ENCODE results near the gene PABPC3. TPM values are rescaled to one million over a fixed set of nuclear protein-coding genes. Genes with fewer than 3 reads are reported as not detected.

The PABPC3 gene
- total and polyA plus RNA-seq, 2 of the 8 experiments (the other 6 are each of a cell fraction or from before 2014, with no cell fraction given): 0.18 to 0.48 TPM

- H2AK5ac ChIP-seq (ENCODE audit: low read depth, low read length): no peak overlapping the region
- H3K9me3 ChIP-seq (ENCODE audit: insufficient read depth in 2 of 2, low read depth in 1 of 2, low read length in 1 of 2): peaks cover 7% of the 10 kb centered on the region in 2 experiments; a peak in 3 of 4 replicates
- H3K27ac ChIP-seq (ENCODE audit: low read depth, low read length): no peak overlapping the region
- H3K27me3 ChIP-seq (replicated peaks in 1 of 4; ENCODE audit: control insufficient read depth in 3 of 4, extremely low read depth in 1 of 4, insufficient read depth in 3 of 4, low read length in 3 of 4): no peaks in the 10 kb centered on the region
- FAIRE-seq: no peak
- H4K20me1 ChIP-seq (replicated peaks in 1 of 2; ENCODE audit: control insufficient read depth in 1 of 2, insufficient read depth in 2 of 2, low read length in 2 of 2): no peaks in the 10 kb centered on the region
- no peak overlapping the region for H3K56ac ChIP-seq (replicated peaks; ENCODE audit: insufficient read length, low read depth, low read length)
- H3K4me3 ChIP-seq (ENCODE audit: extremely low read depth in 1 of 4, insufficient read depth in 2 of 4, low read depth in 3 of 4, low read length in 4 of 4): no peak overlapping the region; a peak in 1 of 8 replicates
- no peak overlapping the region for H3K23ac ChIP-seq (ENCODE audit: insufficient read length)
- H3K18ac ChIP-seq (ENCODE audit: extremely low read depth, low read length): no peak overlapping the region; the same call in 1 of the 2 replicates
- H2BK15ac ChIP-seq (ENCODE audit: low read length): no peak overlapping the region
- no peaks in the 10 kb centered on the region for H3K79me2 ChIP-seq (ENCODE audit: control insufficient read depth in 1 of 2, insufficient read depth in 2 of 2, low read length in 2 of 2)
- no peak for TF ChIP-seq KDM5A (IDR thresholded peaks at IDR 0.05; ENCODE audit: low read length)
- TF ChIP-seq NRF1 (IDR thresholded peaks at IDR 0.05; ENCODE audit: low read depth, low read length): no peak
- TF ChIP-seq KDM1A (IDR thresholded peaks at IDR 0.05; ENCODE audit: borderline replicate concordance, low read length): no peak
- H4K8ac ChIP-seq (ENCODE audit: extremely low read depth, insufficient read depth, low read length): no peak overlapping the region
- peak overlapping the region; percentile 9 for H4K91ac ChIP-seq (replicated peaks; ENCODE audit: insufficient read length, low read length)
- peak overlapping the region; percentile 40; the same call in 1 of the 2 replicates for H2BK20ac ChIP-seq (ENCODE audit: low read length)
- ChIA-PET CTCF (ENCODE audit: partially characterized antibody) (interaction anchor here (1.6 kb wide), 1 partner anchor 9 kb away, joined by 4 read pairs; no protein-coding TSS in a partner anchor), POLR2A (ENCODE audit: partially characterized antibody) (interaction anchor here (0.6 kb wide), 1 partner anchor 985 kb away, joined by 4 read pairs; no protein-coding TSS in a partner anchor)
- peak in 1 of 2 experiments; percentile 16 for DNase-seq (ENCODE audit: low read depth in 1 of 2, low spot score in 2 of 2)
- H3K4me1 ChIP-seq (replicated peaks in 1 of 4; ENCODE audit: control insufficient read depth in 3 of 4, insufficient read depth in 4 of 4, low read length in 3 of 4): peaks cover 4 to 29% (median 13%) of the 10 kb centered on the region in 4 experiments
- no peak overlapping the region for H4K5ac ChIP-seq (ENCODE audit: insufficient read length, low read depth, low read length)
- peak overlapping the region; percentile 9; the same call in 1 of the 2 replicates for H2BK5ac ChIP-seq (ENCODE audit: low read depth, low read length)
- H2BK120ac ChIP-seq (replicated peaks; ENCODE audit: low read depth, low read length): peak overlapping the region; percentile 30
- H3K9ac ChIP-seq (replicated peaks in 1 of 4; ENCODE audit: extremely low read depth in 1 of 4, low read depth in 3 of 4, low read length in 3 of 4): no peak overlapping the region
- H3K36me3 ChIP-seq (ENCODE audit: control insufficient read depth in 2 of 4, insufficient read depth in 4 of 4, low read length in 3 of 4): no peaks in the 10 kb centered on the region; a peak in 1 of 8 replicates
- peak overlapping the region in 1 of 2 experiments; percentile 75; a peak in 1 of 4 replicates for H3K4me2 ChIP-seq (ENCODE audit: insufficient read depth in 1 of 2, low read depth in 2 of 2, low read length in 2 of 2)
- H3K14ac ChIP-seq (ENCODE audit: insufficient read length): no peak overlapping the region
- no peak overlapping the region for H3K4ac ChIP-seq (replicated peaks; ENCODE audit: insufficient read length, low read depth, low read length)
- H2AFZ ChIP-seq (ENCODE audit: low read length): no peak overlapping the region
- no peaks in the 10 kb centered on the region for H3K79me1 ChIP-seq (ENCODE audit: low read depth, low read length)
- no peak overlapping the region for H2BK12ac ChIP-seq (ENCODE audit: low read depth, low read length)
- H3K23me2 ChIP-seq (ENCODE audit: low read depth, low read length): no peaks in the 10 kb centered on the region
- 78% methylated on average over 4 of the region's 4 CpGs; no CpG with 5 or more reads in 1 of the 2 experiments for WGBS, 2 experiments (ENCODE audit: extremely low coverage in 1 of 2, insufficient coverage in 1 of 2, insufficient read length in 1 of 2, insufficient replicate concordance in 2 of 2, low coverage in 1 of 2, low lambda C conversion rate in 2 of 2, missing lambda C conversion rate in 1 of 2)
Observed at GRCh38 chr13:25135896-25136295, 40.0 kb downstream of the PABPC3 start.
